GM18909 (cell line): ENCODE measurements around the gene HAUS7.
A peak's percentile ranks its signal among the peaks of the same experiment; 100 is the strongest.

ENCODE experiments used
- ATAC-seq: cut with Tn5 transposase; IDR thresholded peaks from one replicate; pipeline ENCODE4 v1.9.1; 2021; ENCODE audit warnings: mild to moderate bottlenecking; ENCODE audit not compliant: unreplicated experiment, poor library complexity

HAUS7 gene

GRCh38 chrX:153481043-153481442 lies 10.7 kb upstream of the HAUS7 start:
- no peak for ATAC-seq

- no peak for ATAC-seq
These were observed 8.4 kb upstream of the HAUS7 start for GRCh38 chrX:153478746-153479145.

- ATAC-seq: no peak
These were observed 7.5 kb upstream of the HAUS7 start for GRCh38 chrX:153477901-153478300.

GRCh38 chrX:153477364-153477857 lies 7.0 kb upstream of the HAUS7 start:
- no peak for ATAC-seq

GRCh38 chrX:153476666-153477363 lies 6.4 kb upstream of the HAUS7 start:
- no peak for ATAC-seq

- ATAC-seq: no peak
These were observed 5.4 kb upstream of the HAUS7 start for GRCh38 chrX:153475751-153476281.

GRCh38 chrX:153475271-153475670 lies 4.9 kb upstream of the HAUS7 start:
- ATAC-seq: no peak

GRCh38 chrX:153474718-153475117 lies 4.3 kb upstream of the HAUS7 start:
- ATAC-seq: no peak

GRCh38 chrX:153474266-153474665 lies 3.9 kb upstream of the HAUS7 start:
- no peak for ATAC-seq

- ATAC-seq: no peak
These were observed 2.8 kb upstream of the HAUS7 start for GRCh38 chrX:153473126-153473525.

- ATAC-seq: no peak
These were observed 1.4 kb upstream of the HAUS7 start for GRCh38 chrX:153471663-153472280.

- ATAC-seq: peak; percentile 36
These were observed 465 bp downstream of the HAUS7 start for GRCh38 chrX:153469811-153470410.

GRCh38 chrX:153468008-153468580 lies 2.3 kb downstream of the HAUS7 start:
- no peak for ATAC-seq

- ATAC-seq: no peak
These were observed 4.5 kb downstream of the HAUS7 start for GRCh38 chrX:153465691-153466380.

GRCh38 chrX:153464116-153464515 lies 6.3 kb downstream of the HAUS7 start:
- ATAC-seq: no peak

- ATAC-seq: no peak
These were observed 6.8 kb downstream of the HAUS7 start for GRCh38 chrX:153463556-153463955.

GRCh38 chrX:153463031-153463430 lies 7.3 kb downstream of the HAUS7 start:
- ATAC-seq: no peak

GRCh38 chrX:153462291-153462690 lies 8.1 kb downstream of the HAUS7 start:
- ATAC-seq: no peak

- no peak for ATAC-seq
These were observed 9.6 kb downstream of the HAUS7 start for GRCh38 chrX:153460826-153461225.

GRCh38 chrX:153459986-153460385 lies 10.4 kb downstream of the HAUS7 start:
- no peak for ATAC-seq
